ENCODE results near the gene GOSR2.
"Not testable (repeated sequence)": the region's sequence is repeated elsewhere in the genome, so short reads cannot be mapped to it uniquely, and the experiment has no call there.

GOSR2 gene

GRCh38 chr17:46952115-46952514 is 29.2 kb downstream of the GOSR2 start:
- Mint-ChIP-seq H3K27me3 (no peaks in the 10 kb centered on the region), H3K9me3 (no peaks in the 10 kb centered on the region), H3K4me3 (no peak overlapping the region), H3K27ac (no peak overlapping the region), H3K36me3 (ENCODE audit: low read depth) (peaks cover 8% of the 10 kb centered on the region), H3K4me1 (no peaks in the 10 kb centered on the region)
- ATAC-seq (no peak), DNase-seq (no peak)

GRCh38 chr17:46953191-46953590 is 30.2 kb downstream of the GOSR2 start:
- DNase-seq; H3K4me3 Mint-ChIP-seq; H3K4me1 Mint-ChIP-seq; ATAC-seq; H3K36me3 Mint-ChIP-seq (ENCODE audit: low read depth); H3K9me3 Mint-ChIP-seq; H3K27ac Mint-ChIP-seq; H3K27me3 Mint-ChIP-seq: not testable (repeated sequence)

- DNase-seq (no peak), ATAC-seq (no peak)
- Mint-ChIP-seq H3K4me3 (no peak overlapping the region), H3K27ac (no peak overlapping the region), H3K9me3 (no peaks in the 10 kb centered on the region), H3K27me3 (peaks cover 2% of the 10 kb centered on the region), H3K4me1 (peaks cover 4% of the 10 kb centered on the region), H3K36me3 (ENCODE audit: low read depth) (peaks cover 8% of the 10 kb centered on the region)
These were observed 35.2 kb downstream of the GOSR2 start for GRCh38 chr17:46958041-46958591.

- H3K36me3 Mint-ChIP-seq (ENCODE audit: low read depth) = peaks cover 8% of the 10 kb centered on the region
- peaks cover 4% of the 10 kb centered on the region for H3K4me1 Mint-ChIP-seq
- ATAC-seq (no peak), DNase-seq (no peak)
- H3K9me3 Mint-ChIP-seq = no peaks in the 10 kb centered on the region
- peaks cover 3% of the 10 kb centered on the region for H3K27me3 Mint-ChIP-seq
- no peak overlapping the region for H3K4me3 Mint-ChIP-seq
- H3K27ac Mint-ChIP-seq = no peak overlapping the region
These were observed 37.2 kb downstream of the GOSR2 start for GRCh38 chr17:46960152-46960551.

- no peaks in the 10 kb centered on the region for H3K9me3 Mint-ChIP-seq
- H3K36me3 Mint-ChIP-seq (ENCODE audit: low read depth) = peaks cover 2% of the 10 kb centered on the region
- no peak for ATAC-seq
- no peak overlapping the region for H3K27ac Mint-ChIP-seq
- peaks cover 4% of the 10 kb centered on the region for H3K4me1 Mint-ChIP-seq
- H3K27me3 Mint-ChIP-seq = peaks cover 8% of the 10 kb centered on the region
- DNase-seq = no peak
- H3K4me3 Mint-ChIP-seq = no peak overlapping the region
These were observed 39.4 kb downstream of the GOSR2 start for GRCh38 chr17:46962374-46962790.

- ATAC-seq (no peak), DNase-seq (no peak)
- no peak overlapping the region for H3K27ac Mint-ChIP-seq
- no peak overlapping the region for H3K4me3 Mint-ChIP-seq
- no peaks in the 10 kb centered on the region for H3K9me3 Mint-ChIP-seq
- H3K4me1 Mint-ChIP-seq = peaks cover 4% of the 10 kb centered on the region
- H3K27me3 Mint-ChIP-seq = peaks cover 8% of the 10 kb centered on the region
- H3K36me3 Mint-ChIP-seq (ENCODE audit: low read depth) = peaks cover 2% of the 10 kb centered on the region
These were observed 40.6 kb downstream of the GOSR2 start for GRCh38 chr17:46963571-46963970.

GRCh38 chr17:46964315-46965265 is 41.6 kb downstream of the GOSR2 start:
- peaks cover 2% of the 10 kb centered on the region for H3K36me3 Mint-ChIP-seq (ENCODE audit: low read depth)
- no peaks in the 10 kb centered on the region for H3K9me3 Mint-ChIP-seq
- H3K27me3 Mint-ChIP-seq = peaks cover 8% of the 10 kb centered on the region
- ATAC-seq = no peak
- H3K27ac Mint-ChIP-seq = no peak overlapping the region
- no peak overlapping the region for H3K4me3 Mint-ChIP-seq
- H3K4me1 Mint-ChIP-seq = peaks cover 4% of the 10 kb centered on the region
- DNase-seq = no peak

GRCh38 chr17:46968224-46968834 is 45.4 kb downstream of the GOSR2 start:
- H3K4me1 Mint-ChIP-seq = no peaks in the 10 kb centered on the region
- H3K27me3 Mint-ChIP-seq = peaks cover 6% of the 10 kb centered on the region
- H3K9me3 Mint-ChIP-seq = no peaks in the 10 kb centered on the region
- ATAC-seq = no peak
- no peak for DNase-seq
- H3K36me3 Mint-ChIP-seq (ENCODE audit: low read depth) = peaks cover 2% of the 10 kb centered on the region
- H3K4me3 Mint-ChIP-seq = no peak overlapping the region
- H3K27ac Mint-ChIP-seq = no peak overlapping the region

- no peak overlapping the region for H3K27ac Mint-ChIP-seq
- peaks cover 2% of the 10 kb centered on the region for H3K36me3 Mint-ChIP-seq (ENCODE audit: low read depth)
- H3K27me3 Mint-ChIP-seq = peaks cover 6% of the 10 kb centered on the region
- no peaks in the 10 kb centered on the region for H3K4me1 Mint-ChIP-seq
- H3K4me3 Mint-ChIP-seq = no peak overlapping the region
- no peak for DNase-seq
- ATAC-seq = no peak
- no peaks in the 10 kb centered on the region for H3K9me3 Mint-ChIP-seq
These were observed 45.9 kb downstream of the GOSR2 start for GRCh38 chr17:46968896-46969295.

- Mint-ChIP-seq H3K27me3 (peaks cover 5% of the 10 kb centered on the region), H3K27ac (no peak overlapping the region), H3K4me3 (no peak overlapping the region), H3K4me1 (no peaks in the 10 kb centered on the region), H3K36me3 (ENCODE audit: low read depth) (peaks cover 2% of the 10 kb centered on the region), H3K9me3 (no peaks in the 10 kb centered on the region)
- no peak for ATAC-seq
- DNase-seq = no peak
These were observed 48.8 kb downstream of the GOSR2 start for GRCh38 chr17:46971647-46972300.

- no peak overlapping the region for H3K27ac Mint-ChIP-seq
- H3K4me1 Mint-ChIP-seq = no peaks in the 10 kb centered on the region
- H3K4me3 Mint-ChIP-seq = no peak overlapping the region
- no peaks in the 10 kb centered on the region for H3K9me3 Mint-ChIP-seq
- no peak for DNase-seq
- no peak for ATAC-seq
- H3K27me3 Mint-ChIP-seq = peaks cover 10% of the 10 kb centered on the region
- peaks cover under 1% of the 10 kb centered on the region for H3K36me3 Mint-ChIP-seq (ENCODE audit: low read depth)
These were observed 49.4 kb downstream of the GOSR2 start for GRCh38 chr17:46972346-46972745.

- Mint-ChIP-seq H3K27ac (no peak overlapping the region), H3K4me3 (no peak overlapping the region), H3K9me3 (no peaks in the 10 kb centered on the region), H3K36me3 (ENCODE audit: low read depth) (no peaks in the 10 kb centered on the region), H3K27me3 (peaks cover 20% of the 10 kb centered on the region), H3K4me1 (peaks cover 7% of the 10 kb centered on the region)
- ATAC-seq (no peak), DNase-seq (no peak)
These were observed 51.1 kb downstream of the GOSR2 start for GRCh38 chr17:46974086-46974485.

GRCh38 chr17:46975287-46975686 is 52.3 kb downstream of the GOSR2 start:
- ATAC-seq = no peak
- Mint-ChIP-seq H3K9me3 (no peaks in the 10 kb centered on the region), H3K4me3 (no peak overlapping the region), H3K27me3 (peaks cover 29% of the 10 kb centered on the region), H3K27ac (no peak overlapping the region), H3K4me1 (peaks cover 12% of the 10 kb centered on the region), H3K36me3 (ENCODE audit: low read depth) (no peaks in the 10 kb centered on the region)
- no peak for DNase-seq

- Mint-ChIP-seq H3K9me3 (no peaks in the 10 kb centered on the region), H3K27me3 (peaks cover 38% of the 10 kb centered on the region), H3K4me3 (no peak overlapping the region), H3K27ac (no peak overlapping the region), H3K36me3 (ENCODE audit: low read depth) (no peaks in the 10 kb centered on the region), H3K4me1 (peaks cover 12% of the 10 kb centered on the region)
- no peak for ATAC-seq
- no peak for DNase-seq
These were observed 53.8 kb downstream of the GOSR2 start for GRCh38 chr17:46976626-46977270.

Data from activated naive CD8-positive, alpha-beta T cell treated with anti-CD3 and anti-CD28 coated beads, Interleukin-2, amount 50 U/mL, for 24 hours (primary cell).